SK-N-SH (cell line): ENCODE measurements around the gene FGD1.
"Not testable (repeated sequence)": the region's sequence is repeated elsewhere in the genome, so short reads cannot be mapped to it uniquely, and the experiment has no call there.

Source experiments
- PBX3 ChIP-seq: IDR thresholded peaks from 2 replicates; pipeline ENCODE4; 2012
- REST ChIP-seq: IDR thresholded peaks from 2 replicates; pipeline ENCODE4 v1.6.1; 2012; ENCODE audit warnings: mild to moderate bottlenecking, low read depth, low read length, moderate library complexity
- RXRA ChIP-seq: IDR thresholded peaks from 2 replicates; pipeline ENCODE4 v1.4.0; 2012; ENCODE audit warnings: low read depth, mild to moderate bottlenecking, borderline replicate concordance
- SIN3A ChIP-seq: IDR thresholded peaks from 2 replicates; pipeline ENCODE4 v1.6.1; 2012; ENCODE audit warnings: low read depth, mild to moderate bottlenecking, low read length, moderate library complexity, borderline replicate concordance

- TF ChIP-seq PBX3, REST, RXRA, SIN3A: not testable (repeated sequence)
These were observed 6.2 kb downstream of the FGD1 start for GRCh38 chrX:54489819-54490218.
